Left colon (tissue), 2 donors: ENCODE results near the gene TFDP1. TPM values are rescaled to one million over a fixed set of nuclear protein-coding genes. Genes with fewer than 3 reads are reported as not detected.

Experiments used
- ATAC-seq: fragments of 200-7000 bp; cut with Tn5 transposase; one replicate; pipeline ENCODE4 v1.9.1; 2020; ENCODE audit warnings: mild to moderate bottlenecking, moderate library complexity
- DNase-seq, 2 donors: peaks; one replicate each; pipeline ENCODE4 v3.0.0-alpha.2; 2020
- intact Hi-C, 2 donors: fragments of 100-400 bp; cut with DNase I in 1 of 2; cut with micrococcal nuclease in 1 of 2; formaldehyde crosslinking; loops; one replicate each; pipeline versions ENCODE4 v1.11.2 to v1.14.0; 2022; cut with DNase I, micrococcal nuclease
- total RNA-seq, 2 donors: library from RNA; stranded (reverse); fragmentation: NEBNext Ultra II Directional; extraction: Animal tissue kit (Norgen Biotek cat#: 25700); gene quantifications; one replicate each; pipeline ENCODE4 v1.2.1, GENCODE V29; 2021
- donor health status: DM: no; HTN: no; CAD: no.
- donor health status: DM: yes; HTN: yes; CAD: no.

TFDP1 gene
- total RNA-seq, 2 donors from 2014 or later, result 61.1 to 72.6 TPM

DNA sequence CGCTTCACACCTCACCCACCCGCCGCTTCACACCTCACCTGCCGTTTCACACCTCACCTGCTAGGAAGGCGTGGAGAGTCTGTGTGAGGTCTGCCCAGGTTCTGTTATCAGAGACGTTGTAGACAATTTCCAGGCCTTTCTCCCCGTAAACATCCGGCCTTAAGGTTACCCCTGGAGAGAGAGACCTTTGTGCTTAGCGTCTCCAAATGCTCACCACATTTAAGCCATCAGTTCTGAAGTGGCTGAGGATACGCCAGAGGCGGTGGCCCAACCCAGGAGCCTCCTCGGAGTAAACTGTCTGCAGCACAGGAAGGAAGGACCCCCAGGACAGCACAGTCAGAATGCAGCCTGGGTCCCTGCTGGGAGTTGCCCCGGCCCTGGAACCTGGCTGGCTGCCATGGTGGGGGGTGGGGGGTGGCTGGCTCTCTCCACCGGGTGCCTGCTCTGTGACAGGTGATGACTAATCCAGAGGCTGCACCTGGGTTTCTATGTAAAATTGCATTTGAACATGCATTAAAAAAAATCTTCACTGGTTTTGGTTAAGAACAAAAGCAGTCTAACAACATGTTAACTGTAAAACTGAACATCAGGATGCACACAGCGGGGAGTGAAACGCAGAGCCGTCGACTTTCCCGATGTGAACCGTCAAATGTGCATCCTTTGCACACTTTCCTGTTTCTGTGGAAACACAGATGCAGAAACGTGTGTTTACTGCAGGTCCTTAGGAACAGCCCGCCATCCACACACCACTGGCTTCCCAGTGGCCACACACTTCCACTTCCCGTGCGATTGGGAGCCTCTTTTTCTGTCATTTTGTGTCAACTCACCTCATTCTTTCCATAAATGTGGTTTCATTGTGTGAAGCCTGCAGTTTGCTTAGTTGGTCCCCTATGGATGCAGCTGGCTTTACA, 69.0 kb downstream of the TFDP1 start:
- intact Hi-C loops, result no loop called here

GRCh38 chr13:113654175-113654560, 69.6 kb downstream of the TFDP1 start:
- intact Hi-C loops, result no loop called here
- no peak for DNase-seq
- no peak for ATAC-seq

More for the DNA sequence above, 69.0 kb downstream of the TFDP1 start:
- DNase-seq (peak in 1 of 2 donors; percentile 3), ATAC-seq (no peak)

DNA sequence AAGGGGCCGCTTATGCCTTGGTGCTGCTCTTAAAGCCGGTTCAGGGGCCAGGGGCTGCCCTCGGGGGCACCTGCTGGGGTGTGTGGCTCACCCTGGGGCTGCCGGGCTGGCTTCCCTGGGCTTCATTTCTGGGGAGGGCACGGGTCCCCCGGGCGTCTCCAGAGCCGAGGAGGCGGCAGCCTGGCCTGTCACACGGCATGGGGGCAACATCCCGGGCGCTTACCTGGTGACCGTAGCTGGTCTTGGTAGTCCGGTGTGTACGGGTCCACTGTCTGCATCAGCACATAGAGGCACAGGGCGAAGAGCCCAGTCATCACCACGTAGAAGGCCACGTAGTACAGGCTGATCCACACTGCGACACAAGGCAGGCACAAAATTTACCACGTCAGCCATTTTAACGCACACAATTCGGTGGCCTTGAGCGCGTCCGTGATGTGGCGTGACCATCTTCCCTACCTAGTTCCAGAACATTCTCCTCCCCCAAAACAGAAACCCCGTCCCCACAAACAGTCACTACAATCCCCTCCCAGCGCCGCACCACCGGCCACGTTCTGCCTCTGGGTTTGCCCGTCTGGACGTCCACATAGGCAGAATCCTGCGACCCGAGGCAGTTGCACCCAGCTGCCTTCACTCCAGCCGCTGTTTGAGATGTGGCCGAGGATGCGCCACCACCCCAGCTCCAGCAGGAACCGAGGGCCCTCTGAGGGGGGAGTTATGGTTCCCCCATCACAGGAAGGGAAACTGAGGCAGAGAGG, 70.2 kb downstream of the TFDP1 start:
- intact Hi-C loops, result no loop called here
- DNase-seq, result peak in 1 of 2 donors; percentile 4
- no peak for ATAC-seq

DNA sequence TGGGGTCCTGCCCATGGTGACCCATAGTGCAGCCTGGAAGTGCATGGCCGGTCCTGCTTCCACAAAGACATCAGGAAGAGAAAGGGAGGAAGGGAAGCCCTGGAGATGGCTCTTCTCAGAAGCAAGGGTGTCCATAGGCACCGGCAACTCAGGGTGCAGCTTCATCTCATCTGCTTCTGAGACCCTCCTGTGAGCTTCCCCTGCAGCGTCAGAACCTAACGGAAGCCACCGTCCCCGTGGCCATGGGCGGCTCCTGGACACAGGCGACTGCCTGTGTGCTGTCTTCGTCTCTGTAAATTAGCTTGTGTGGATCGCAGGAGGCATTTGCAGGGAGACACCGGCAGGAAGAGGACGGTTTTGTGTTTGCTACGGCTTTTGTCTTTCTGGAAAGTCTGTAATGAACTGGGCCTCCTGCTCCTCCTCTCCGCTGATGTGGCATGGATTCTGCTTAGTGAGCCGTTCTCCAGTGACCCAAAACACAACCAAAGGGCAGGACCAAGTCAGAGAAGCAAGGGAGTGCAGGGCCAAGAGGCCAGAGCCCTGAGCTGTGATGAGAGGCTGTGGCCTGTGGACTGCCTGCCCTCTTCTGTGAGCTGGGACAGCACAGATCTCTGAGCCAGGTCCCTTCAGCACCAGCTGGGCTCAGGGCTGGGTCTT, 70.9 kb downstream of the TFDP1 start:
- intact Hi-C loops, result no loop called here
- peak in 1 of 2 donors; percentile 2 for DNase-seq
- no peak for ATAC-seq

- no peak for ATAC-seq
- DNase-seq, result peak in 1 of 2 donors; percentile 7
- intact Hi-C loops, result no loop called here
These were observed 71.5 kb downstream of the TFDP1 start for GRCh38 chr13:113656003-113656588.

GRCh38 chr13:113656831-113657671, 72.5 kb downstream of the TFDP1 start:
- DNase-seq (peak in 1 of 2 donors; percentile 49), ATAC-seq (peak; percentile 82)
- intact Hi-C loops, result no loop called here

DNA sequence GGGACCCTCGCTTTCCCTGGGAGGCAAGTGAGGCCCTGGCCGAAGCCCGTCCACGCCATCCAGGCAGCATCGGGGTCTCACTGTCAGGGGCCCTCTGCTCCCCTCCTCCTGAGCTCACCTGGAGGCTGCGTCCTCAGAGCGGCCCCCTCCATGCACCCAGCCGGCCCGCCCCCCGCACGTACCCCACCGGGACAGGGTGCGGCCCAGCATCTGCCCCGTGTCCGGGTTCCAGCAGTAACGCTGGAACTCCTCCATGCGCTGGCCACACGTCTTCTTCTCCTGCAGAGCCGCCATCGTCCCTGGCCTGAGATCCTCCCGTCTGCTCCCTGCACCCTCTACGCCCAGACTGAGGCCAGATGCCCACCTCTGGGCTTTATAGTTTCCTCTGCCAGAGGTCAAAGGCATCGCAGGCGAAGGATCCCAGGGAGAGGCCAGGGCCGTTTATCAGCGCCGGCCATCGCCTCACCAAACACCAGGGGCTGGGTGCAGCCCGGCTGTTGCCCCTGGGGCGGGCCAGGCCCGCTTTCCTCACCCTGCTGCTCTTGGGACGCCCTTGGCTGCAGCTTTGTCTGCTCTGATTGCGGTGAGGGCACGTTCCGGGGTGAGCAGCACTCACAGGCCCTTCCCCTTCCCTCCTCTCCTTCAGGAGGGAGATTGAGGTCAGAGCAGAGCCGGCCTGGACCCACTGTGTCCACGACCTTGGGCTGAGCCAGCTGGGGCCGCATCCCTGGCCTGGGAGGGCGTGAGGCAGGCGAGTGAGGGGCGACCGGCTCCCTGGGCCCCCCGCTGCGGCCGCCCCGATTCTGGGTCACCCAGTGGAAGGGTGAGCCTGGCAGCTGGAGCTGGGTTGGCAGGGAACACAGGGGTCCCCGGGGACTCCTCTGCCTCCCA, 73.5 kb downstream of the TFDP1 start, which contains the start of gene ATP4B:
Gene ATP4B, minus strand, starts transcription at position 348 of the 891 bp plus-strand sequence. Its CDS starts 54 bp downstream, at position 294.
- intact Hi-C loops, result no loop called here
- DNase-seq (peak in 1 of 2 donors; percentile 3), ATAC-seq (no peak)

DNA sequence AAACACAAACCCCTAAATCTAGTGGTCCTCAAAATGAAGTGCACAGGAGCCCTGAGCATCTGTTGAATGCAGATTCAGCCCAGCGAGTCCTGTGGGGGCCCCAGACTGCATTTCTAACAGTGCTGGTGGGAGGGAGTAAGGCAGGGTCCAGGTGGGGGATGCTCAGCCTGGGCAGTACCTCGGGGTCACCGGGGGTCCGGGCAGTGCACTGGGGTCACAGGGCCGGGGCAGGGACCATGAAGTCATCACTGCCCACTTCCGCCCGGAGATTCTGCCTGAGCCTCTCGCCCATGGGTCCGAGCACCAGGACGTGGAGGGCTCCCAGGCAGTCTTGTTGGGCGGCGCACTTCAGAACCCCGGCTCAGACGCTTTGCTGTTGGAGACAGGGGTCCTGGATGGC, 74.3 kb downstream of the TFDP1 start:
- intact Hi-C loops, result no loop called here
- ATAC-seq (no peak), DNase-seq (peak in 1 of 2 donors; percentile 2)

DNA sequence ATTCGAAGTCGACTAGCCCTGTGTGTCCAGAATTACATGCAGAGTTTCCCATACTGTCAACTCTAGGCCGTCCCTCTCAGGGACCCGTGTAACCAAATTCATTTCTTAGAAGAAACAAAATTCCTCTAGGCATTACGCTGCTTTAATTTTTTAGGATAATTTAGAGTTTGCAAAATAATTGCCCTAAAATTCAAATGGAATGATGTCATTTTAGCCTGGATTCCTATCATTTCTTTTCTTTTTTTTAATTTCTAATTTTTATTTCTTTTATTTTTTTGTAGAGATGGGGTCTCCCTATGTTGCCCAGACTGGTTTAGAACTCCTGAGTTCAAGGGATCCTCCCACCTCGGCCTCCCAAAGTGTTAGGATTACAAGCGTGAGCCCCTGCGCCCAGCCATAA, 74.8 kb downstream of the TFDP1 start:
- ATAC-seq (no peak), DNase-seq (no peak)
- intact Hi-C loops, result no loop called here

DNA sequence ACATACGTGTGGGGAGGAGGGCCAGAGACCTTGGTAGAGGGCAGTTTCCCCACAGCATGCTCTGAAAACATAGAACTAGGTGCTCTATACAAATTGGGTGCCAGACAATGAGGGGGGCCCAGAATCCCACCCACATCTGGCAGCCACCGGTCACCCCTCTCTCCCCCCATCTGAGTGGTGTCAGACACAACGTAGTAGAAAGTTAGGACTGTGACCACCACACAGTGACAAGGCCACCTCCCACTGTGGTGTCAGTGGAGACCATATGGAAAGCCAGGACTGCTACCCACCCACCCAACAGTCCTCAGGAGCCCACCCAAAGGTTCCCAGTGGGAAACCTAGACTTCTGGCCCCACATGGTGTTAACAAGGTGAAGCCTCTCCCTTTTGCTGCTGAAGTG, 75.5 kb downstream of the TFDP1 start:
- peak in 1 of 2 donors; percentile 0 for DNase-seq
- intact Hi-C loops, result no loop called here
- no peak for ATAC-seq

- intact Hi-C loops, result no loop called here
- DNase-seq, result no peak
- ATAC-seq, result no peak
These were observed 77.0 kb downstream of the TFDP1 start for GRCh38 chr13:113661509-113661908.

DNA sequence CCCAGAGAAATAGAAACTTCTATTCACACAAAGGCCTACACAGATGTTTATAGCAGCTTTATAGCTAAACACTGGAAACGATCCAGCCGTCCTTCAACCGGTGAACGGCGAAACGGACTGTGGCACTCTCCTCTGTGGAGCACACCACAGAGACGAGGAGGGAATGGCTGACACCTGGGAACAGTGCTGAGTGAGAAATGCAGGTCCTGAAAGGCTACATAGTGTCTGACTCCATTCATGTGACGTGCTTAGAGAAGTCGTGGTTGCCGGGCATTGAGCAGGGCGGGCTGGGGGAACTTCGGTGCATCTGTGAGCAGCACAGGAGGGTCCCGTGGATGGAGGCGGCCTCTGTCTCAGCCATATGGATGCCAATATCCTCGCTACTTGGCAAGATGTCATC, 79.4 kb downstream of the TFDP1 start:
- DNase-seq, result peak in 1 of 2 donors; percentile 44
- intact Hi-C loops, result no loop called here
- peak; percentile 84 for ATAC-seq

DNA sequence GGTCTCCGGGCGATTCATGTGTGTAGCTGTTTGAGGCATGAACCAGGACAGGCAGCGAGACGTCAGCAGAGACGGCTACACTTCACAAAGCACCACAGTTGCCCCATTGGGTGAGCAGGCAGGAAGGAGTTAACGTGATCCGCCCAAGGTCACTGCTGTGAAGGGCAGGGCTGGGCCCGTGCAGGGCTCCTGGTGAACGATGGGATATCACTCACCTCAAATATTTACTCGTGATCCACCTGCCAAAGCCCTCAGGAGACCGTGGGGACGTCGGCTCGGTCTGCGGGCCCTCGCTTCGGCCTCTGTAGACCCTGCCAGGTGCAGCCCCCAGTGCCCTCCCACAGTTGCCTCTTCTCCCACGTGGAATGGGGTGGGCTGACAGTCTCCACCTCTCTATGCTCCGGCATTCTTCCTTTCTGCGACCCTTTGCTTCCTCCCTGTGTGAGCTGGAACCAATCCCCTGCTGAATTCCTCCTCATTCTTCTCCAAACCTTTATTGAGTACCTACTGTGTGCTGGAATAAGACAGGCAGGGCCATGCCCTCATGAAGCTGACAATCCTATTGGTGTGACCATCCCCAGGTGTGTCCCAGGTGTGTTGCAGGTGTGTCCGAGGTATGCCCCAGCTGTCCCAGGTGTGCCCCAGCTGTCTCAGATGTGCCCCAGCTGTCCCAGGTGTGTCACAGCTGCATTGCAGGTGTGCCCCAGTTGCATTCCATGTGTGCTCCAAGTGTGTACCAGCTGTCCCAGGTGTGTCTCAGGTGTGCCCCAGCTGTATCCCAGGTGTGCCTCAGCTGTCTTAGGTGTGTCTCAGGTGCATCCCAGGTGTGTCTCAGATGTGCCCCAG, 80.4 kb downstream of the TFDP1 start:
- ATAC-seq, result peak; percentile 73
- intact Hi-C loops, result no loop called here
- peak in 1 of 2 donors; percentile 9 for DNase-seq

DNA sequence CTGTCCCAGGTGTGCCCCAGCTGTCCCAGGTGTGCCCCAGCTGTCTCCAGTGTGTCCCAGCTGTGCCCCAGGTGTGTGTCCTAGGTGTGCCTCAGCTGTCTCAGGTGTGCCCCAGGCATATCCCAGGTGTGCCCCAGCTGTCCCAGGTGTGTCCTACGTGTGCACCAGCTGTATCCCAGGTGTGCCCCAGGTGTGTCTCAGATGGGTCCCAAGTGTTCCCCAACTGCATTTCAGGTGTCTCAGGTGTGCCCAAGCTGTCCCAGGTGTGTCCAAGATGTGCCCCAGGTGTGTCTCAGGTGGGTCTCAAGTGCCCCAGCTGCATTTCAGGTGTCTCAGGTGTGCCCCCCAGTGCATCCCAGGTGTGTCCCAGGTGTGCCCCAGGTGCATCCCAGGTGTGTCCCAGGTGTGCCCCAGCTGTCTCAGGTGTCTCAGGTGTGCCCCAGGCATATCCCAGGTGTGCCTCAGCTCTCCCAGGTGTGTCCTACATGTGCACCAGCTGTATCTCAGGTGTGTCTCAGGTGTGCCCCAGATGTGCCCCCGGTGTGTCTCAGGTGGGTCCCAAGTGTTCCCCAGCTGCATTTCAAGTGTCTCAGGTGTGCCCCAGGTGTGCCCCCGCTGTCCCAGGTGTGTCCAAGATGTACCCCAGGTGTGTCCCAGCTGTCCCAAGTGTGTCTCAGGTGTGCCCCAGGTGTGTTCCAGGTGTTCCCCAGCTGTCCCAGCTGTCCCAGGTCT, 81.2 kb downstream of the TFDP1 start:
- ATAC-seq, result no peak
- intact Hi-C loops, result no loop called here
- peak in 1 of 2 donors; percentile 3 for DNase-seq

DNA sequence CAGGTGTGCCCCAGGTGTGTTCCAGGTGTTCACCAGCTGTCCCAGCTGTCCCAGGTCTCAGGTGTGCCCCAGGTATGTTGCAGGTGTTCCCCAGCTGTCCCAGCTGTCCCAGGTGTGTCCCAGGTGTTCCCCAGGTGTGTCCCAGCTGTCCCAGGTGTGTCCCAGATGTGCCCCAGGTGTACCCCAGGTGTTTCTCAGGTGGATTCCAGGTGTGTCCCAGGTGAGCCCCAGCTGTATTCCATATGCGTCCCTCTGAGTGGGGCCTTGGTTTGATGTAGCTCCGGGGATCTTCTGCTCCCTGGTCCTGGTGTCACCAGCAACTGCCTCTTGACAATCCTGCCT, 81.7 kb downstream of the TFDP1 start:
- no peak for ATAC-seq
- DNase-seq, result peak in 1 of 2 donors; percentile 2
- intact Hi-C loops, result no loop called here
